Cardiac muscle cell (in vitro differentiated cells and primary cell): ENCODE results near the gene TGM6. TPM values are rescaled to one million over a fixed set of nuclear protein-coding genes. Genes with fewer than 3 reads are reported as not detected.

Experiments
- DNase-seq, 2 donors: peaks; one replicate each; pipeline versions ENCODE4 v3.0.0 to v3.0.0-alpha.2; 2010 to 2017; ENCODE audit warnings: low read depth in 1 of 2, low spot score in 1 of 2
- H3K27ac ChIP-seq: fragments of 200-600 bp; sonication (generic); 2 replicates; pipeline ENCODE4 v1.5.1; 2016
- H3K27me3 ChIP-seq: fragments of 200-600 bp; sonication (generic); 2 replicates; pipeline ENCODE4 v1.6.0; 2016; ENCODE audit warnings: control low read depth
- H3K36me3 ChIP-seq: fragments of 200-600 bp; sonication (generic); 2 replicates; pipeline ENCODE4 v1.5.1; 2016; ENCODE audit warnings: control low read depth
- H3K4me1 ChIP-seq: fragments of 200-600 bp; sonication (generic); 2 replicates; pipeline ENCODE4 v1.8.1; 2017; ENCODE audit warnings: low read depth, mild to moderate bottlenecking, mixed run types
- H3K4me3 ChIP-seq: fragments of 200-600 bp; sonication (generic); 2 replicates; pipeline ENCODE4 v1.5.1; 2016; ENCODE audit warnings: mild to moderate bottlenecking
- H3K9me3 ChIP-seq: fragments of 200-600 bp; sonication (generic); 2 replicates; pipeline ENCODE4 v1.5.1; 2017; ENCODE audit warnings: low read depth, mild to moderate bottlenecking, control low read depth
- CTCF ChIP-seq: IDR thresholded peaks from 2 replicates; pipeline ENCODE4 v1.5.1; 2012; ENCODE audit warnings: low read depth, mild to moderate bottlenecking, low read length
- polyA plus RNA-seq: library from polyadenylated mRNA; unstranded; fragments of >200 nt; fragmentation: Nextera tagmentation; extraction: Ambion mirVana; gene quantifications from 2 replicates; pipeline ENCODE4 v1.2.1, GENCODE V29; 2016
- total RNA-seq: library from RNA; depleted of rRNA; stranded (reverse); fragments of >200 nt; gene quantifications from 2 replicates; pipeline ENCODE4 v1.2.3, GENCODE V29; 2016

TGM6 gene
- total and polyA plus RNA-seq, 2 experiments from 2014 or later, result not detected

GRCh38 chr20:2453792-2454191 is 73.1 kb downstream of the TGM6 start:
- DNase-seq, result no peak
- no peak for TF ChIP-seq CTCF
- no peak overlapping the region for H3K4me3 ChIP-seq
- H3K9me3 ChIP-seq, result no peaks in the 10 kb centered on the region
- H3K4me1 ChIP-seq, result no peaks in the 10 kb centered on the region
- no peaks in the 10 kb centered on the region for H3K36me3 ChIP-seq
- no peak overlapping the region for H3K27ac ChIP-seq
- peaks cover 7% of the 10 kb centered on the region for H3K27me3 ChIP-seq

- Histone ChIP-seq H3K27ac (no peak overlapping the region), H3K27me3 (peaks cover 2% of the 10 kb centered on the region), H3K36me3 (peaks cover 12% of the 10 kb centered on the region), H3K4me1 (no peaks in the 10 kb centered on the region), H3K4me3 (no peak overlapping the region), H3K9me3 (no peaks in the 10 kb centered on the region)
- no peak for DNase-seq
- TF ChIP-seq CTCF, result no peak
These were observed 75.2 kb downstream of the TGM6 start for GRCh38 chr20:2455771-2456497.

- H3K36me3 ChIP-seq, result peaks cover 43% of the 10 kb centered on the region
- H3K4me1 ChIP-seq, result no peaks in the 10 kb centered on the region
- H3K9me3 ChIP-seq, result no peaks in the 10 kb centered on the region
- no peak overlapping the region for H3K4me3 ChIP-seq
- no peaks in the 10 kb centered on the region for H3K27me3 ChIP-seq
- no peak for TF ChIP-seq CTCF
- DNase-seq, result no peak
- no peak overlapping the region for H3K27ac ChIP-seq
These were observed 78.3 kb downstream of the TGM6 start for GRCh38 chr20:2458919-2459499.

GRCh38 chr20:2459981-2460751 is 79.5 kb downstream of the TGM6 start:
- no peak for DNase-seq
- no peaks in the 10 kb centered on the region for H3K9me3 ChIP-seq
- TF ChIP-seq CTCF, result no peak
- no peaks in the 10 kb centered on the region for H3K27me3 ChIP-seq
- H3K4me1 ChIP-seq, result no peaks in the 10 kb centered on the region
- H3K27ac ChIP-seq, result no peak overlapping the region
- peaks cover 54% of the 10 kb centered on the region for H3K36me3 ChIP-seq
- no peak overlapping the region for H3K4me3 ChIP-seq

GRCh38 chr20:2460752-2461424 is 80.2 kb downstream of the TGM6 start:
- H3K4me1 ChIP-seq, result no peaks in the 10 kb centered on the region
- H3K27ac ChIP-seq, result no peak overlapping the region
- TF ChIP-seq CTCF, result no peak
- no peak overlapping the region for H3K4me3 ChIP-seq
- H3K27me3 ChIP-seq, result no peaks in the 10 kb centered on the region
- peaks cover 59% of the 10 kb centered on the region for H3K36me3 ChIP-seq
- DNase-seq, result peak in 1 of 2 donors; percentile 7
- no peaks in the 10 kb centered on the region for H3K9me3 ChIP-seq
